Stimulated activated CD4-positive, alpha-beta T cell treated with anti-CD3 and anti-CD28 coated beads, Interleukin-4, amount 100 ng/mL, for 4 hours (primary cell): Measurements from ENCODE around the gene PAK2.
"Not testable (repeated sequence)": the region's sequence is repeated elsewhere in the genome, so short reads cannot be mapped to it uniquely, and the experiment has no call there.

Experiments used
- DNase-seq, 2 experiments: peaks; one replicate each; pipeline ENCODE4 v3.0.0-alpha.2; 2020

The PAK2 gene

DNA sequence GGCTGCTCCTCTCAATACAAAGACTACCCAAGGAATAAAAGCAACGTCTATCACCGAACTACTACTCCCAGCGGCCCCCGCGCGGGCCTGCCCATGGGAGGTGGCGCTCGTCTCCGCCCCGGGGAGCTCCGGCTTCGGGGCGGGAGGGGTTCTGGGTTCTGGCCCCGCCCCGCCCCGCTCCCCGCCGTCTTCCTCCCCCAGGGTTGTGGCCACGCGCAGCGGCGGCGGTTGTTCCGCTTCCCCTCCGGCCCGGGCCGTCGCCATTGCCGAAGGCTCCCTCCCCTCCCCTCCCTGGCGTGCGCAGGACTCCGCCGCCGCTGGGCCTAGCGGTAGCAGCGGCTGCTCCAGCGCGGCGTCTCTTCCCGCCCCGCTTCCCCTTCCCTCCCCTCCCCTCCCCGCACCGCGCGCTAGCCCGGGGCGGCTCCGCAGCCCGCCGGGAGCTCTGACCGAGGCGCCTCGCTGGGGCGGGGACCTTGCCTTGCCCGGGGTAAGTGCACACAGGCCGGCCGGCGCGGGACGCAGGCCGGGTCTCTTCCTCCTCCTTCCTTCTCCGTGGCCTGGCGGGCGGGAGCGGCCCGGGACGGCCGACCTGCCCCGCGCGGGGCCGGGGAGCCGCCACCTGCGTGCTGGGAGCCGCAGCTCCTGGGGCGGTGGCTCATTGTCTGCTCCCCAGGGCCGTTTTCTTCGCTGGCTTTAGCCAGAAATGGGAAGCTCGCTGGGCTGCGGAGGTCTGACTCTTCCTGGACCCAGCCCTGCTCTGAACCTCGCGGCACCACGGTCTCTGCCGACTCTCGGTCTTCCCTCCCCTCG, at the start of gene PAK2:
Gene PAK2, plus strand, starts transcription at position 187 of the 810 bp plus-strand sequence. CDS start 42,790 bp downstream, outside the sequence.
- peak; percentile 91 to 93 for DNase-seq

DNA sequence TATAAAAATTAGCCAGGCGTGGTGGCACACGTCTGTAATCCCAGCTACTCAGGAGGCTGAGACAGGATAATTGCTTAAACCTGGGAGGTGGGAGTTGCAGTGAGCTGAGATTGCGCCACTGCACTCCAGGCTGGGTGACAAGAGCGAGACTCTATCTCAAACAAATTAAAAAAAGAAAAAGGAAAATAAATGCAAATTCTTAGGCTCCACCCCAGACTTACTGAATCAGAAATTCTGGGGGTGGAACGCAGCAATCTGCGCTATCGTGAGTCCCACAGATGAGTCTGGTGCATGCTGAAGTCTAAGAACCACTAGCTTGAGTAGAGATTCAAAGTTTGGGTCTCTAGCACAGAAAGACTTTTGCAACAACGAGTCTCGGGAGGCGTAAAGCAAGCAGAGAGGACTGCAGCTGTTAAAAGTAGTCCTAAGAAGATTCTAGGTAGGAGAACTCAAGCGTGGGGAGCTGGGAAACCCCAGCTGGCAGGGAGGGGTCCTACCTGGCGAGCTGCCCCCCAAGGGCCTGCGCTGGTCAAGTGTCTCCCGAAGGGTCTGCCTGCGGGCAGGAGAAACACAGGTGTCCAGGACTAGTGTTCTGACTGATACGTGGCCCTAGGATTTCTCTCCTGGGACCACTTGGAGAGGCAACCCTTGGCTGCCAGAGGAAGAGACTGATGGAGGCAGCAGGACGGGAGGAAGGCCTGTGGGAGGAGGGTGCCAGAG, 49.6 kb upstream of the PAK2 start:
- DNase-seq, result no peak

DNA sequence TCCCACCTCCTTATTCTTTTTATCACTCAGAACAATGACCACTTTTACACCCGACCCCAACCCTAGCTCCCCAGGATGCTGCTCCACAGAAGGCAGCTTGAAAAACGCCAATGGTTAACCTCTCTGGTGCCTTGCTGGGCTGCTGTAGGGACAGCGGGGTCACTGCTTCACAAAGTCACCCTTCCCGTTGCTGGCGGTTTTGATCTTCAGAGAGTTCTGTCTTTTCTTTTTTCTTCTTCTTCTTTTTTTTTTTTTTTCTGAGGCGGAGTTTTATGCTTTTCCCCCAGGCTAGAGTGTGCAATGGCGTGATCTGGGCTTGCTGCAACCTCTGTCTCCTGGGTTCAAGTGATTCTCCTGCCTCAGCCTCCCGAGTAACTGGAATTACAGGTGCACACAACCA, 48.3 kb upstream of the PAK2 start:
- DNase-seq, result no peak

- peak in 1 of 2 experiments; percentile 2 for DNase-seq
Observed at GRCh38 chr3:196694202-196694638, 45.4 kb upstream of the PAK2 start.

GRCh38 chr3:196694941-196695848, 44.5 kb upstream of the PAK2 start:
- peak; percentile 10 to 28 for DNase-seq

DNA sequence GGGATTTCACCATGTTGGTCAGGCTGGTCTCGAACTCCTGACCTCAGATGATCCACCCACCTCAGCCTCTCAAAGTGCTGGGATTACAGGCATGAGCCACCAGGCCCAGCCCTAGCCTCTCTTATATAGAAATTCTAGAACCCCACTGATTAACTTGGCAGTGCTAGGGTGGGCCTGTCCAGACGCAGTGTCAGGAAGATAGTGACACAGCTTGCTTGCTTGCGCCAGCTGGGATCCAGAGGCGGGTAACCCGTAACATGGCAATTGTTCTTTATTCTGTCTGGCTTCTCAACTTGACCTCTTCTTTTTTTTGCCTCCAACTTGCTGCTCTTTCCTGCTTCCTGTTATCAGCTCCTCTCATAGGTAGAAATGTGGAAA, 43.8 kb upstream of the PAK2 start:
- DNase-seq, result no peak

DNA sequence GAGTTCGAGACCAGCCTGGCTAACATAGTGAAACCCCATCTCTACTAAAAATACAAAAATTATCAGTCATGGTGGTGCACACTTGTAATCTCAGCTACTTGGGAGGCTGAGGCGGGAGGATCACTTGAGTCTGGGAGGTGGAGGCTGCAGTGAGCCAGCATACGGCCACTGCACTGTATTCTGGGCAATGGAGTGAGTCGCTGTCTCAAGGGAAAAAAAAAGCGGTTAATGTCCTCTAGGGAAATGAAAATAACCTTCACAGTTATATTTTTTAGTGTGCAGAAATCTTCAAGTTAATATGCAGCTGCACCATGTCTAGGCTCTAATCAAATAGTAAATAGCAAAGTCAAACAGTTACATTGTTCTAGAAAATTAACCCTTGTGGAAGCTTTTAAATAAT, 42.4 kb upstream of the PAK2 start:
- no peak for DNase-seq

DNA sequence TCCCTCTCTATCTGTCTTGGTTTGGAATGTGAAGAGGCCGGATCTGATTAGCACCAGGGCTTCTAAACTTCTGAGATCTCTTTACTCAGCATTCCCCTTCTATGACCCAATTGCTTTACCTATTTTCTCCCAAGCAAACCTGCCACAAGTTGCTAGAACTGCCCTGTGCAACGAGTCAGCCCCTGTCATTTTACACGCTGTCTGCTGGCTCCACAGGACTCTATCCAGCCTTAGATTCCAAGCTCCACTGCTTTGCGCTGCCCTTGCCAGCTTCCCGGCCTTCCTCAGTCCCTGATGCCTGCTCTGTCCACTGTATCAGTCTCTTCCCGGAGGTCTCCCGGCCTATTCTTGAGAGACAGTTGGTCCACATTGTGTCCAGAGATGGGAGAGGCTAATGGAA, 39.9 kb upstream of the PAK2 start:
- no peak for DNase-seq

GRCh38 chr3:196700801-196701200, 38.9 kb upstream of the PAK2 start:
- no peak for DNase-seq

DNA sequence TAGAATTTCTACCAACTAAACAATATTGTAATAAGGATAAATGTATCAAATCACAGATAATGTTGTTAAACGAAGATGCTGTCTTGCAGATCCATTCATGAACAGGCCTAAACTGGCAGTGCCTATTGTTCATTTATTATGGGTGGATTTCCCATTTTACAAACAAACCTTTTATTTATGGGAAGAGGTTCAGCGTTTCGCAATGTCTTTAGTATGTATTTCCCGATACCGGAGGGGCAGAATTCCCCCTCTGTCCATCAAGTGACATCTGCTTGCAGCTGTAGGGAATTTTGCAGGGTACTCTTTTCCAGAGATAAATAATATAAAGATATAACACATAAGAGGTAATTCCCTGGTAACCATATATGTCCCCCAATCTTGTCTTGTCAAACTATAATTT, 33.3 kb upstream of the PAK2 start:
- no peak for DNase-seq

DNA sequence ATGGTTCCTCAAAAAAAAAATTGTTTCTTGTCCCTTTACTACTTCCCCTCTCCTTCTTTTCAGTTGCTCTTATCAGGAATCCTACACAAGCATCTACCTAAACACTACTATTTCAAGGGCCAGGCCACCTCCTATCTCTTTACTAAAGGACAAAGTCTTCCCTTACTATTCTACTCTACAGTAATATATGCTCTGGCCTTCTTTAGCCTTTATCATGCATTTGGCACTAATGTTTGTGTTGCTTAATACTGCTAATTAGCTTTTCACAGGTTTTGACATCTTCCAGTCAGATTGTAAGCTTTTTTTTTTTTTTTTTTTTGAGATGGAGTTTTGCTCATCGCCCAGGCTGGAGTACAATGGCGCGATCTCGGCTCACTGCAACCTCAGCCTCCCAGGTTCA, 32.9 kb upstream of the PAK2 start:
- no peak for DNase-seq

DNA sequence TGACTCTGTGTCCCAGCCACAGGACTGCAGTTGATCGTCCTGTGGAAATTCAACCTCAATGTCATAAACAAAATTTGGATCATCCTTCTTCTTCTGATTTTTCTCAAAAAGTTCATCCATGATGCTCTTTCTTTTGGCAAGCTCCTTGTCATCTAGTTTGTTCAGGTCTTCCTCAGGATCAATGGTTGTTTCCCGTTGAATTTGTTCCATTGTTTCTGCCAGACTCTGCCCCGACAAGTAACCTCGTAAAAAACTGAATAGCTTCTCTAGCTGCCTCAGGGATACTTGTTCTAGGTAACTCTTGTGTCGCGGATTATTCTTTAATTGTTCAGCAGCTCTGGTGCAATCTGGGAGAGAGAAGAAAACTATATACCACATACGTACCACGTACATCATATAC, 32.1 kb upstream of the PAK2 start:
- DNase-seq, result no peak

DNA sequence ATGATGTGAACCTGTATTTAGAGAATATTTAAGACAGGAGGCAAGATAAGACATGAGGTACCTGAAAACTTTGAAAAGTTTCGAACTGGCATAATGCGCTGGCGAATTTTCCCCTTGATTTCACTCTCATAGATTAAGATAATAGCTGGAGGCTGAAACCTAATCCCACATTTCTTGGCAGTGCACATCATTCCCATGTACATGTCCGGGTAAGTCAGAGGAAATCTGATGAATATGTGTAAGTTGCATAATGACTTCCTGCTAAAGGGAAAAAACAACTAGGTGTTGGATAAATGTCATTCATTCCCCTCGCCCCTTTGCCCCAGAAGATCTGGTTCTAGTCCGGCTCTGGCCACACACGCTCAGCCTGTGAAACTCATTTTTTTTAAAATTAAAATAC, 31.2 kb upstream of the PAK2 start:
- no peak for DNase-seq

- peak; percentile 86 to 87 for DNase-seq
Observed at GRCh38 chr3:196711838-196712513, 27.7 kb upstream of the PAK2 start, which contains the start of the genes CEP19 and PIGX. Gene CEP19 (minus strand): TSS chr3:196712250. CDS start chr3:196708657, 3,593 bp downstream. Gene PIGX (plus strand): TSS chr3:196712377.

GRCh38 chr3:196712514-196713413, 26.9 kb upstream of the PAK2 start:
- peak; percentile 69 to 72 for DNase-seq

DNA sequence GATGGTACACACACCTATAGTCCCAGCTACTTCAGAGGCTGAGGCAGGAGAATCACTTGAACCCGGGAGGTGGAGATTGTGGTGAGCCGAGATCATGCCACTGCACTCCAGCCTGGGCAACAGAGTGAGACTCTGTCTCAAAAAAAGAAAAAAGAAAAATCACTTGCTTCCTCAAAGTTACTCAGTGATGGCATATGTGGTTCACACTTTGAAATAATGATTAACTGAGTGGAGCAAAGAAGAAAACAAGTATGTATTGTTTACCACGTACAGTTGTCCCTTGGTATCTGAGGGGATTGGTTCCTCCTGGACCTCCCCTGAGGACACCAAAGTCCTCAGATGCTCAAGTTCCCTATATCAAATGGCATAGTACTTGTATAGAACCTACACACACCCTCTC, 22.5 kb upstream of the PAK2 start:
- DNase-seq, result not testable (repeated sequence)

- no peak for DNase-seq
Observed at GRCh38 chr3:196721097-196721496, 18.6 kb upstream of the PAK2 start.

- DNase-seq, result peak in 1 of 2 experiments; percentile 24
Observed at GRCh38 chr3:196726788-196727675, 12.6 kb upstream of the PAK2 start.

GRCh38 chr3:196735751-196736150, 3.9 kb upstream of the PAK2 start:
- no peak for DNase-seq
